OCI-LY1 (cell line): Measurements from ENCODE around the gene SLC26A4.
"Not testable (repeated sequence)": the region's sequence is repeated elsewhere in the genome, so short reads cannot be mapped to it uniquely, and the experiment has no call there.

ENCODE experiments used
- H2AFZ ChIP-seq: fragments of 200-600 bp; sonication (generic), shearing (Covaris generic); 2 replicates; pipeline ENCODE4 v1.6.0; 2014; ENCODE audit warnings: antibody characterized with exemption, mild to moderate bottlenecking, low read length
- H3F3A ChIP-seq: fragments of 200-600 bp; sonication (generic), shearing (Covaris generic); 2 replicates; pipeline ENCODE4 v1.6.0; 2014; ENCODE audit warnings: mild to moderate bottlenecking, antibody characterized with exemption, low read length, moderate library complexity; ENCODE audit not compliant: insufficient read depth
- H3K27ac ChIP-seq: fragments of 200-600 bp; sonication (generic); 2 replicates; pipeline ENCODE4 v1.5.1; 2014; ENCODE audit warnings: low read length, mixed run types, mild to moderate bottlenecking, low read depth; ENCODE audit not compliant: poor library complexity, severe bottlenecking
- H3K27me3 ChIP-seq: fragments of 200-600 bp; sonication (generic); 2 replicates; pipeline ENCODE4 v1.6.0; 2014; ENCODE audit warnings: antibody characterized with exemption, mild to moderate bottlenecking, low read length, moderate library complexity; ENCODE audit not compliant: insufficient read depth
- H3K36me3 ChIP-seq: fragments of 200-600 bp; sonication (generic); 2 replicates; pipeline ENCODE4 v1.6.1; 2014; ENCODE audit warnings: mild to moderate bottlenecking, antibody characterized with exemption, low read length, moderate library complexity, mixed read lengths; ENCODE audit not compliant: insufficient read depth
- H3K4me1 ChIP-seq: fragments of 200-600 bp; sonication (generic); 2 replicates; pipeline ENCODE4 v1.5.1; 2014; ENCODE audit warnings: mild to moderate bottlenecking, low read length, moderate library complexity; ENCODE audit not compliant: insufficient read depth, severe bottlenecking
- H3K4me2 ChIP-seq: fragments of 200-600 bp; sonication (generic), shearing (Covaris generic); 2 replicates; pipeline ENCODE4 v1.6.1; 2014; ENCODE audit warnings: low read length
- H3K4me3 ChIP-seq: fragments of 200-600 bp; sonication (generic); 2 replicates; pipeline ENCODE4 v1.5.1; 2014; ENCODE audit warnings: low read length, low read depth, mild to moderate bottlenecking, mixed read lengths; ENCODE audit not compliant: poor library complexity, severe bottlenecking
- H3K79me2 ChIP-seq: fragments of 200-600 bp; shearing (Covaris generic); 2 replicates; pipeline ENCODE4 v1.6.1; 2016; ENCODE audit warnings: mixed run types, low read length, mixed read lengths; ENCODE audit not compliant: insufficient read depth
- H3K9ac ChIP-seq: fragments of 200-600 bp; sonication (generic), shearing (Covaris generic); 2 replicates; pipeline ENCODE4 v1.6.1; 2014; ENCODE audit warnings: mild to moderate bottlenecking, low read length, mixed read lengths
- H3K9me2 ChIP-seq: fragments of 200-600 bp; sonication (generic), shearing (Covaris generic); 2 replicates; pipeline ENCODE4 v1.6.1; 2014; ENCODE audit warnings: low read depth, mild to moderate bottlenecking, low read length, mixed read lengths
- H3K9me3 ChIP-seq: fragments of 200-600 bp; shearing (Covaris generic); 2 replicates; pipeline ENCODE4 v1.6.1; 2014; ENCODE audit warnings: low read length, mixed read lengths
- H4K20me1 ChIP-seq: fragments of 200-600 bp; sonication (generic), shearing (Covaris generic); 2 replicates; pipeline ENCODE4 v1.6.0; 2016; ENCODE audit warnings: mild to moderate bottlenecking, low read length; ENCODE audit not compliant: insufficient read depth
- EZH2 ChIP-seq: fragments of 200-600 bp; sonication (generic), shearing (Covaris generic); IDR thresholded peaks from 2 replicates; pipeline ENCODE4 v1.8.0; 2017; ENCODE audit warnings: borderline replicate concordance, mixed run types, mild to moderate bottlenecking, antibody characterized with exemption, low read length, moderate library complexity, mixed read lengths
- TF ChIP-seq, protein P1 (sequence below): fragments of 200-600 bp; sonication (generic), shearing (Covaris generic); IDR thresholded peaks from 2 replicates; pipeline ENCODE4 v1.5.1; 2017; ENCODE audit warnings: mild to moderate bottlenecking, antibody characterized with exemption, low read length, moderate library complexity, mixed read lengths

Gene SLC26A4

GRCh38 chr7:107631588-107632491, 28.8 kb upstream of the SLC26A4 start:
- H3K27ac ChIP-seq: no peak overlapping the region
- no peak overlapping the region for H3K4me2 ChIP-seq
- no peaks in the 10 kb centered on the region for H3K79me2 ChIP-seq
- no peaks in the 10 kb centered on the region for H3F3A ChIP-seq
- H3K9ac ChIP-seq: no peak overlapping the region
- no peaks in the 10 kb centered on the region for H3K27me3 ChIP-seq
- no peak overlapping the region for H3K4me3 ChIP-seq
- no peaks in the 10 kb centered on the region for H4K20me1 ChIP-seq
- H3K9me3 ChIP-seq: no peaks in the 10 kb centered on the region
- H3K9me2 ChIP-seq: no peaks in the 10 kb centered on the region
- H2AFZ ChIP-seq: no peak overlapping the region
- TF ChIP-seq, protein P1, sequence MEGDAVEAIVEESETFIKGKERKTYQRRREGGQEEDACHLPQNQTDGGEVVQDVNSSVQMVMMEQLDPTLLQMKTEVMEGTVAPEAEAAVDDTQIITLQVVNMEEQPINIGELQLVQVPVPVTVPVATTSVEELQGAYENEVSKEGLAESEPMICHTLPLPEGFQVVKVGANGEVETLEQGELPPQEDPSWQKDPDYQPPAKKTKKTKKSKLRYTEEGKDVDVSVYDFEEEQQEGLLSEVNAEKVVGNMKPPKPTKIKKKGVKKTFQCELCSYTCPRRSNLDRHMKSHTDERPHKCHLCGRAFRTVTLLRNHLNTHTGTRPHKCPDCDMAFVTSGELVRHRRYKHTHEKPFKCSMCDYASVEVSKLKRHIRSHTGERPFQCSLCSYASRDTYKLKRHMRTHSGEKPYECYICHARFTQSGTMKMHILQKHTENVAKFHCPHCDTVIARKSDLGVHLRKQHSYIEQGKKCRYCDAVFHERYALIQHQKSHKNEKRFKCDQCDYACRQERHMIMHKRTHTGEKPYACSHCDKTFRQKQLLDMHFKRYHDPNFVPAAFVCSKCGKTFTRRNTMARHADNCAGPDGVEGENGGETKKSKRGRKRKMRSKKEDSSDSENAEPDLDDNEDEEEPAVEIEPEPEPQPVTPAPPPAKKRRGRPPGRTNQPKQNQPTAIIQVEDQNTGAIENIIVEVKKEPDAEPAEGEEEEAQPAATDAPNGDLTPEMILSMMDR: no peak
- no peak for TF ChIP-seq EZH2
- H3K4me1 ChIP-seq: peaks cover 5% of the 10 kb centered on the region
- no peaks in the 10 kb centered on the region for H3K36me3 ChIP-seq

- no peak overlapping the region for H3K4me2 ChIP-seq
- H3K36me3 ChIP-seq: no peaks in the 10 kb centered on the region
Measured at GRCh38 chr7:107632492-107632865, 28.1 kb upstream of the SLC26A4 start.

DNA sequence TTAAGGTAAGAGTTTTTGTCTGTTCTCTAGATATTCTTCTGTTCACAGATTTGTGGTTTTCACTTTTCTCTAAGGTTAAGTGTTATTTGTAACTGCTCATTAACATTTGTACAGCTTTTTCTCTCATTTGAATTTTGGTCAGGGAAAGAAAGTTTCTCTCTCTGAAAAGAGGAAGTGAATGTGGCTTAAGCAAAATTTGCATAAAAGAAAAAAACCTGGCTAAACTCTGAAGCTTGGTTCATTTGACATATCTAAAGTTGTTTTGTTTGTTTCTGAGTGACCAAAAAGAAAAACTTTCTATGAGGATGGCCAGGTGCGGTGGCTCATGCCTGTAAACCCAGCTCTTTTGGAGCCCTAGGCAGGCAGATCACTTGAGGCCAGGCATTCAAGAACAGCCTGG, 22.0 kb upstream of the SLC26A4 start:
- no peaks in the 10 kb centered on the region for H3K36me3 ChIP-seq

More at GRCh38 chr7:107632492-107632865, 28.1 kb upstream of the SLC26A4 start:
- H3F3A ChIP-seq: no peaks in the 10 kb centered on the region
- H4K20me1 ChIP-seq: no peaks in the 10 kb centered on the region
- no peak overlapping the region for H3K4me3 ChIP-seq
- H3K27me3 ChIP-seq: no peaks in the 10 kb centered on the region
- H3K9me2 ChIP-seq: no peaks in the 10 kb centered on the region
- no peaks in the 10 kb centered on the region for H3K79me2 ChIP-seq
- H2AFZ ChIP-seq: no peak overlapping the region
- no peak for TF ChIP-seq EZH2
- TF ChIP-seq, protein P1: no peak
- no peak overlapping the region for H3K27ac ChIP-seq
- H3K9me3 ChIP-seq: peaks cover 1% of the 10 kb centered on the region; the same call in 1 of the 2 replicates
- H3K4me1 ChIP-seq: peaks cover 5% of the 10 kb centered on the region
- no peak overlapping the region for H3K9ac ChIP-seq

GRCh38 chr7:107639070-107639469, 21.6 kb upstream of the SLC26A4 start:
- not testable (repeated sequence) for H3K9ac ChIP-seq, H2AFZ ChIP-seq, H3K79me2 ChIP-seq, H3K9me3 ChIP-seq, H3K9me2 ChIP-seq, H3F3A ChIP-seq, H3K4me3 ChIP-seq, H3K36me3 ChIP-seq, H3K27me3 ChIP-seq, H4K20me1 ChIP-seq
- Histone ChIP-seq H3K4me2 (peak overlapping the region; percentile 39), H3K4me1 (peaks cover 14% of the 10 kb centered on the region), H3K27ac (peak overlapping the region; percentile 69)

More for the DNA sequence above, 22.0 kb upstream of the SLC26A4 start:
- no peaks in the 10 kb centered on the region for H3K9me2 ChIP-seq
- H3K79me2 ChIP-seq: no peaks in the 10 kb centered on the region
- H3K4me2 ChIP-seq: peak overlapping the region; percentile 39
- no peaks in the 10 kb centered on the region for H3F3A ChIP-seq
- no peaks in the 10 kb centered on the region for H4K20me1 ChIP-seq
- H2AFZ ChIP-seq: no peak overlapping the region
- no peak overlapping the region for H3K9ac ChIP-seq
- peaks cover 6% of the 10 kb centered on the region; the same call in 1 of the 2 replicates for H3K9me3 ChIP-seq
- H3K4me3 ChIP-seq: no peak overlapping the region
- peak overlapping the region; percentile 69 for H3K27ac ChIP-seq
- TF ChIP-seq EZH2: no peak
- TF ChIP-seq, protein P1: no peak
- H3K27me3 ChIP-seq: no peaks in the 10 kb centered on the region
- H3K4me1 ChIP-seq: peaks cover 18% of the 10 kb centered on the region
